Fibroblast of lung (primary cell): ENCODE results near the gene TJP2. TPM values are rescaled to one million over a fixed set of nuclear protein-coding genes. Genes with fewer than 3 reads are reported as not detected.

Experiments
- DNase-seq, 2 donors: peaks; one replicate each; pipeline versions ENCODE4 v3.0.0 to v3.0.0-alpha.2; 2010; ENCODE audit warnings: low read depth in 2 of 2
- H2AFZ ChIP-seq: 2 replicates; pipeline ENCODE4 v1.5.1; 2012; ENCODE audit warnings: low read length, control low read depth, inconsistent platforms
- H3K27ac ChIP-seq: 2 replicates; pipeline ENCODE4 v1.5.1; 2011; ENCODE audit warnings: low read length, control low read depth; ENCODE audit not compliant: insufficient read depth
- H3K27me3 ChIP-seq: 2 replicates; pipeline ENCODE4 v1.5.1; 2011; ENCODE audit warnings: mild to moderate bottlenecking, low read length; ENCODE audit not compliant: control insufficient read depth, insufficient read depth
- H3K36me3 ChIP-seq: 2 replicates; pipeline ENCODE4 v1.5.1; 2011; ENCODE audit warnings: low read length; ENCODE audit not compliant: control insufficient read depth, insufficient read depth
- H3K4me1 ChIP-seq: 2 replicates; pipeline ENCODE4 v1.5.1; 2011; ENCODE audit warnings: low read length; ENCODE audit not compliant: control insufficient read depth, insufficient read depth; ENCODE audit errors: extremely low read depth
- H3K4me2 ChIP-seq: 2 replicates; pipeline ENCODE4 v1.5.1; 2011; ENCODE audit warnings: low read length, control low read depth; ENCODE audit not compliant: insufficient read depth; ENCODE audit errors: extremely low read depth
- H3K4me3 ChIP-seq, 4 experiments: fragments of 200-600 bp in 1 of 4; sonication (generic) in 1 of 4; replicated peaks in 1 of 4; 2 replicates each; pipeline ENCODE4 v1.5.1; 2011 to 2016; ENCODE audit warnings: low read length in 4 of 4, low read depth in 3 of 4, mild to moderate bottlenecking in 3 of 4, control low read depth in 2 of 4, inconsistent platforms in 1 of 4, mixed read lengths in 1 of 4; ENCODE audit not compliant: insufficient read depth in 1 of 4; ENCODE audit errors: control extremely low read depth in 1 of 4
- H3K79me2 ChIP-seq: 2 replicates; pipeline ENCODE4 v1.5.1; 2012; ENCODE audit warnings: mild to moderate bottlenecking, low read length, inconsistent platforms; ENCODE audit not compliant: control insufficient read depth, insufficient read depth
- H3K9ac ChIP-seq: 2 replicates; pipeline ENCODE4 v1.5.1; 2011; ENCODE audit warnings: mild to moderate bottlenecking, low read length, control low read depth; ENCODE audit not compliant: insufficient read depth
- H3K9me3 ChIP-seq: 2 replicates; pipeline ENCODE4 v1.5.1; 2012; ENCODE audit warnings: low read depth, low read length; ENCODE audit not compliant: control insufficient read depth, insufficient read depth
- H4K20me1 ChIP-seq: 2 replicates; pipeline ENCODE4 v1.5.1; 2011; ENCODE audit warnings: low read length; ENCODE audit not compliant: control insufficient read depth, insufficient read depth; ENCODE audit errors: extremely low read depth
- EZH2 ChIP-seq: IDR thresholded peaks from 2 replicates; pipeline ENCODE4 v1.5.1; 2012; ENCODE audit warnings: low read length, control low read depth, mild to moderate bottlenecking; ENCODE audit errors: missing control alignments
- polyA plus RNA-seq, 2 donors: library from polyadenylated mRNA; depleted of rRNA in 1 of 2; stranded (reverse) in 1 of 2; unstranded in 1 of 2; fragments of >200 nt; gene quantifications; 2 replicates each; pipeline ENCODE4 v1.2.1, GENCODE V29; 2011 to 2012; ENCODE audit warnings: missing spikeins in 1 of 2
- total RNA-seq: library from RNA; depleted of rRNA; stranded (reverse); fragments of >200 nt; gene quantifications from 2 replicates; pipeline ENCODE4 v1.2.1, GENCODE V29; 2014
- TF ChIP-seq, protein P1 (sequence below), 2 donors: IDR thresholded peaks in 1 of 2; conservative IDR thresholded peaks in 1 of 2; 1 replicate in 1 of 2; 2 replicates in 1 of 2; pipeline ENCODE4 v1.5.1; 2011 to 2012; ENCODE audit warnings: low read length in 2 of 2, control low read depth in 1 of 2, inconsistent platforms in 1 of 2, low read depth in 1 of 2, mild to moderate bottlenecking in 1 of 2

TJP2 gene
- total and polyA plus RNA-seq, 2 donors (not counting 1 experiment from before 2014, with no cell fraction given) = 25.9 to 36.5 TPM

DNA sequence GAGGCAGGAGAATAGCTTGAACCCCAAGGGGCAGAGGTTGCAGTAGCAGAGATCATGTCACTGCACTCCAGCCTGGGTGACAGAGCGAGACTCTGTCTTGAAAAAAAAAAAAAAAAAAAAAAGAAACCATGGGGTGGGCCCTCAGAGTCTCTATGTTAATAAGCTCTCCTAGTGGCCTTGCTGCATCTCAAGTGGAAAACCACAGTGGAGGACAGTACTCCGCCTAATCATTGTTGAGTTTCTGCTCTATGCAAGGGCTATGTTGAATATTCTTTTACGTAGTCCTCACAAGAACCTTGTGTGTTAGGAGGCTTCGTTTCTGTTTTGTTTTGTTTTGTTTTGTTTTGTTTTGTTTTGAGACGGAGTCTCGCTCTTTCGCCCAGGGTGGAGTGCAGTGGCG is 48.9 kb downstream of the TJP2 start:
- H3K4me2 ChIP-seq = no peak overlapping the region
- TF ChIP-seq, protein P1, sequence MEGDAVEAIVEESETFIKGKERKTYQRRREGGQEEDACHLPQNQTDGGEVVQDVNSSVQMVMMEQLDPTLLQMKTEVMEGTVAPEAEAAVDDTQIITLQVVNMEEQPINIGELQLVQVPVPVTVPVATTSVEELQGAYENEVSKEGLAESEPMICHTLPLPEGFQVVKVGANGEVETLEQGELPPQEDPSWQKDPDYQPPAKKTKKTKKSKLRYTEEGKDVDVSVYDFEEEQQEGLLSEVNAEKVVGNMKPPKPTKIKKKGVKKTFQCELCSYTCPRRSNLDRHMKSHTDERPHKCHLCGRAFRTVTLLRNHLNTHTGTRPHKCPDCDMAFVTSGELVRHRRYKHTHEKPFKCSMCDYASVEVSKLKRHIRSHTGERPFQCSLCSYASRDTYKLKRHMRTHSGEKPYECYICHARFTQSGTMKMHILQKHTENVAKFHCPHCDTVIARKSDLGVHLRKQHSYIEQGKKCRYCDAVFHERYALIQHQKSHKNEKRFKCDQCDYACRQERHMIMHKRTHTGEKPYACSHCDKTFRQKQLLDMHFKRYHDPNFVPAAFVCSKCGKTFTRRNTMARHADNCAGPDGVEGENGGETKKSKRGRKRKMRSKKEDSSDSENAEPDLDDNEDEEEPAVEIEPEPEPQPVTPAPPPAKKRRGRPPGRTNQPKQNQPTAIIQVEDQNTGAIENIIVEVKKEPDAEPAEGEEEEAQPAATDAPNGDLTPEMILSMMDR (conservative IDR thresholded peaks at IDR 0.05 in 1 of 2, IDR thresholded peaks at IDR 0.05 in 1 of 2; ENCODE audit: low read depth in 1 of 2, low read length in 2 of 2) = no peak
- no peak for TF ChIP-seq EZH2
- H3K4me1 ChIP-seq = no peaks in the 10 kb centered on the region
- H3K79me2 ChIP-seq = no peaks in the 10 kb centered on the region
- H3K27ac ChIP-seq = no peak overlapping the region
- H3K9ac ChIP-seq = no peak overlapping the region
- H3K27me3 ChIP-seq = no peaks in the 10 kb centered on the region
- no peaks in the 10 kb centered on the region for H4K20me1 ChIP-seq
- DNase-seq = no peak
- H2AFZ ChIP-seq = no peak overlapping the region
- no peaks in the 10 kb centered on the region for H3K9me3 ChIP-seq
- peaks cover 11% of the 10 kb centered on the region for H3K36me3 ChIP-seq
- H3K4me3 ChIP-seq = no peak overlapping the region

DNA sequence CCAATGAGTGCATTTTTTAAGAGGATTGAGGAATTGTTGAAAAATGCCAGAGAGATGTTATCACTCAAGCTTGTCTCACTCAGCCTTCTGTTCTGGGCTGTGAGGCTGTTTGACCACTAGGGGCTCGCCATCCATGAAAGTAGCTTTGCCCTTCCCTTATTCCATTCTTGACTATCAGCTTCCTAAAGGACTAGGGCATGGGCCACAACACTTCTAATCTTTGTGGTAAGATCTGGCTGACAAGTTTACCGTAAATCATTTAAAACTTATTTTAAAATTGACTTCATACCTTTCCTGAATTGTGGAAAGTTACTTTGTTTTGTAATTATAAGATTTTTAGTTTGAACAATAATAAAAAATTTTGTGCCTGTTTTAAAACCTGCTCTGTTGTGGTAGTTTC is 49.5 kb downstream of the TJP2 start:
- H4K20me1 ChIP-seq = no peaks in the 10 kb centered on the region
- no peak overlapping the region for H3K4me3 ChIP-seq
- no peak overlapping the region for H3K27ac ChIP-seq
- H3K4me1 ChIP-seq = no peaks in the 10 kb centered on the region
- H3K27me3 ChIP-seq = no peaks in the 10 kb centered on the region
- H2AFZ ChIP-seq = no peak overlapping the region
- H3K36me3 ChIP-seq = peaks cover 11% of the 10 kb centered on the region
- DNase-seq = peak; percentile 57 to 76
- no peak overlapping the region for H3K4me2 ChIP-seq
- TF ChIP-seq, protein P1 (conservative IDR thresholded peaks at IDR 0.05 in 1 of 2, IDR thresholded peaks at IDR 0.05 in 1 of 2; ENCODE audit: low read depth in 1 of 2, low read length in 2 of 2) = peak; percentile 80 to 90
- no peak for TF ChIP-seq EZH2
- H3K9ac ChIP-seq = no peak overlapping the region
- H3K9me3 ChIP-seq = no peaks in the 10 kb centered on the region
- H3K79me2 ChIP-seq = no peaks in the 10 kb centered on the region

DNA sequence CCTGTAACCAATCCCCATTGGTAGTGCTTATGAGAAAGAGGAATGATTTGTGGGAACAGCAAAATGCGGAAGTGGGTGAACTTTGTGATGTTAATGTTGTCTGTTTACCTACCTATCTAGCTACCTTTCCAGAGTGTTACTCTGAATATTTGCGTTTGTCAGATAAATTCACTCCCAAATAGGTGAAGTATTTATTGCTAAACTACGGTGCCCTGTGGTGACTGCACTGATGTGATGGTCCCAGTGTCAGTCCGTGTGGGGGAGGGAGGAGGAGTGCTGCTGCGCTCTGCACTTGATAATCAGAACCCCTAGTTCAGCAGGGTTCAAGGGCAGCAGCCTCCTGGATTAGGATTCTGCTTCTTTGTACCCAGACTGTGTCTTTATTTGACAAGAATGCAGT is 55.3 kb downstream of the TJP2 start:
- H2AFZ ChIP-seq = no peak overlapping the region
- H3K79me2 ChIP-seq = no peaks in the 10 kb centered on the region
- no peaks in the 10 kb centered on the region for H4K20me1 ChIP-seq
- H3K36me3 ChIP-seq = peaks cover 12% of the 10 kb centered on the region
- no peak overlapping the region for H3K4me3 ChIP-seq
- no peak for TF ChIP-seq EZH2
- TF ChIP-seq, protein P1 (conservative IDR thresholded peaks at IDR 0.05 in 1 of 2, IDR thresholded peaks at IDR 0.05 in 1 of 2; ENCODE audit: low read depth in 1 of 2, low read length in 2 of 2) = no peak
- DNase-seq = no peak
- H3K4me2 ChIP-seq = no peak overlapping the region
- no peaks in the 10 kb centered on the region for H3K27me3 ChIP-seq
- H3K27ac ChIP-seq = no peak overlapping the region
- H3K9ac ChIP-seq = no peak overlapping the region
- no peaks in the 10 kb centered on the region for H3K4me1 ChIP-seq
- H3K9me3 ChIP-seq = no peaks in the 10 kb centered on the region
